HG03520 (cell line): ENCODE measurements around the gene SLC13A3.

Source experiments
- ATAC-seq: cut with Tn5 transposase; IDR thresholded peaks from one replicate; pipeline ENCODE4 v1.9.1; 2021; ENCODE audit warnings: mild to moderate bottlenecking, moderate library complexity; ENCODE audit not compliant: unreplicated experiment

SLC13A3 gene

DNA sequence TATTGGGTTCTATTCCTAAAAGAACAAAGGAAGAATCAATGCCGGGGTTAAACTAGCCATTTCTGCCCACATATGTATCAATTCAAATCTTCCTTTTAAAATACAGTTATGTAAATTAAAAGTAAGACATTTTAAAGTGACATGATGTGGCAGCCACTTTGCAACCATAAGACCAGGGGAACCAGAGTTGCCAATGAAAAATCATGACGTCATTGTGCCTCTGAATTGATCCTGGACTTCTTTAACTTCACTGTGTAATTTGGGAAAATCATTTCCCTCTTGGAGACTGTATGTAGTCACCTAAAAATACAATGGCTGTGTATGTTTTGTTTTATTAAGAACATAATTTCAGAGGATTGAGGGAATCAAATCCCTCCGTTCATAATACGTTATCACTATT lies 42.2 kb downstream of the SLC13A3 start:
- no peak for ATAC-seq

DNA sequence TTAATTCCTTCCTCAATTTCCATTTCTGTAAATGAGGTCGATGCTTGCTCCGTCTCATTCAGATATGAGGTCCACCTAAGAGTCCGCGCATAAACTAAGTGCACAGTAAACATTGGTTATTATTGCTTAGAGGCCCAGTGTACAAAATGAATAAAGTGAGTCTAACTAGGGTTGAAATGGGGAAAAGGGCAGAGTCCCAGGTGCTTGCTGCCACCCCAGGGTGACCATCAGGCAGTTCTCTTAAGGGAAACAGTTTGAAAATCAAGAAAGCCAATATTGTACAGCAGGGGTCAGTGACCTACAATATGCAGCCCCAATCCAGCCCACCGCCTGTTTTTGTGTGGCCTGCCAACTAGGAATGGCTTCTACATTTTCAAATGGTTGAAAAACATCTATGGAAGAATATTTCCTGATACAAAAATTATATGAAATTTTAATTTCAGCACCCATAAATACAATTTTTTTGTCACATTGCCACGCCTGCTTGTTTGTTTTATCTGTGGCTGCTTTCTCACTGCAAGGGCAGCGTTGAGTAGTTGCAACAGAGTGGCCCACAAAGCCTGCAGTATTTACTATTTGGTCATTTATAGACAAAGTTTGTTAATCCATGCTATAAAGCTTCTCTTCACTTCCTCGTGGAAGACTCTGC lies 43.3 kb downstream of the SLC13A3 start:
- no peak for ATAC-seq

DNA sequence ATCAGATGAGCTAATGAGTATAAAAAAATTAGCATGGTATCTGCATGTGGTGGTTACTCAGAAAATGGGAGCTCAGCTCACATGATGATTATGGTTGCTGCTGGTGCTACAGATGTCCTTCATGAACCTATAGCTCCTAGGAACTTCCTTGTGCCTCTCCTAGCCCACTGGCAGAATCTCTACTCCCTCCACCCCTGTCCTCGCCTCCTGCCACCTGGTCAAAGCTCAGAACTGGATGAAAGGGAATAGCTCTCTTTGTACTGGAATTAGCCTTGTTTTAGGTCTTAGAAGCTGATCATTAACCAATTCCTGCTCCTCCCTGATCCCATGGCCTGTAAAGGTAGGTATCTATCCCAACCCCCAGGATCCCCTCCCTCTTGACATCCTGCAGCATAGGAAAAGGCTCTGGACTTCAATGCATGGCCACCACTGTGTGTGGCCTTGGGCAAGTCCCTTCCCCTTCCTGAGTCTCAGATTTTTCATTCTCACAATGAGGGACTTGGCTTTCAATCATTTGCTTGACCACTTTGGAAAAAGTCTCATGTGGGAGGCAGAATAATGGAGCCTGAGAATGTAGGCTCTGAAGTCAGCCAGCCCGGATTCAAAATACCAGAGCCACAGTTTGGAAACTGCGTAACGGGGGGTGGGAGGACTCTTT lies 43.9 kb downstream of the SLC13A3 start:
- no peak for ATAC-seq

DNA sequence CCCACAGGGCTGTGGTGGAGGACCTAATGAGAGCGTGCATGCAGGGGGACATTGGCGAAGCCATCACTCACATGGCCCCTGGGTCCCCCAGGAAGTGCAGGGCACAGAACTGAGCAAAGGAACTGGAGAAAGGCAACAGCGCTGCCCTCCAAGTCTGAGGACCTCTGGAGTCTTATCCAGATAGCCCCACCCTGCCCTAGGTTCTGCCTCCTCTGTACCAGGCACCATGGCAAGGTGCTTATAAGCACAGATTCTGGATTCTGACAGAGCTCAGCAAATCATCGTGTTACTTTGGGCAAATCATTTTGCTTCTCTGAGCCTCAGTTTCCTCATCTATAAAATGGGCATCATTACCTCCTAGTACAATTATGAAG lies 44.5 kb downstream of the SLC13A3 start:
- no peak for ATAC-seq

DNA sequence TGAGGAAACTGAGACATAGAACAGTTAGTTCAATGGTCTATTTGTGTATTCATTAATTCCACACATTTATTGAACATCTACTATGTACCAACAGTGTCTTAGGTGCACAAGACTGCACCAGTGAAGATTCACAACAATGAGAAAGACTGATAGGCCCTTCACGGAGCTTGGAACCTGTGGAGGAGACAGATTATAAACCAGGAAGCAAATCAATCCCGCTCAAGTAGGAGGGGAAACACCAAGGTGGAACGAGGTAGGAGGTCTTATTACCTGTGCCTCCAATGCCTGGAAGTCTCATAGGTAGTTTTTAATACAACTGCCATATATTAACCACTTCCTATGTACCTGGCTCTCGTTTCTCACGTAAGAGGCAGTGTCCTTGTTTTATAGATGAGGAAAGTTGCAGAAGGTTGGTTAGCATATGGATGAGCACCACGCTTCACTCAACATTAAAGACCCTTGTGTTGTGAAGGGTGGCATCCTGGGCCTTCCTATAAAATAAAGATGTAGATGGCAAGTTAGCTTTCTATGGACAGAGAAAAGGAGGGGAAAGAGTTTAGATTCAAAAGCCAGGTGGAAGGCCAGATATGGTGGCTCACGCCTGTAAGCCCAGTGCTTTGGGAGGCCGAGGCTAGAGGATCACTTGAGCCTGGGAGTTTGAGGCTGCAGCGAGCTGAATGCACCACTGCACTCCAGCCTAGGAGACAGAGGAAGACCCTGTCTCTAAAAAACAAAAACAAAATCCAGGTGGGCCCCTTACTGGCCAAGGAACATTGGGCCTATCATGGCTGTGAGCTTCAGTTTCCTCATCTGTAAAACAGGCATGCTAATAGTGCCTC lies 45.1 kb downstream of the SLC13A3 start:
- no peak for ATAC-seq

DNA sequence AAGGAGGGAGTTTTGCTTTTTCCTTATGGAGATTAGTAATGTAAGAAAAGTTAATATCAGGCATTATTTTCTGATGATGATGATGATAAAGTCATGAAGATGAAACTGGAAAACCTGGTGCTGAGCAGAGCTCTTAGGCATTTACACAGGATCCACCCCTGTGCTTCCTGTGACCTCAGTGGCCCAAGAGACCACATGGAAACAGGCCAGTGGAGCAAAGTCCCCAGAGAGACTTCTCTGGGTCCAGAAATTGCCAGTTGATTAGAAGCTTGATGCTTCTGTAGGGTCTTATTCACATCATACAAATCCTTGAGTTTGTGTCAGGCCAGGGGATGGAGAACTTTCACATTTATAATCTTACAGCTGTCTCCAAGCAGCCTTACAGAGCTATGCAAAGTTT lies 46.1 kb downstream of the SLC13A3 start:
- ATAC-seq = no peak

DNA sequence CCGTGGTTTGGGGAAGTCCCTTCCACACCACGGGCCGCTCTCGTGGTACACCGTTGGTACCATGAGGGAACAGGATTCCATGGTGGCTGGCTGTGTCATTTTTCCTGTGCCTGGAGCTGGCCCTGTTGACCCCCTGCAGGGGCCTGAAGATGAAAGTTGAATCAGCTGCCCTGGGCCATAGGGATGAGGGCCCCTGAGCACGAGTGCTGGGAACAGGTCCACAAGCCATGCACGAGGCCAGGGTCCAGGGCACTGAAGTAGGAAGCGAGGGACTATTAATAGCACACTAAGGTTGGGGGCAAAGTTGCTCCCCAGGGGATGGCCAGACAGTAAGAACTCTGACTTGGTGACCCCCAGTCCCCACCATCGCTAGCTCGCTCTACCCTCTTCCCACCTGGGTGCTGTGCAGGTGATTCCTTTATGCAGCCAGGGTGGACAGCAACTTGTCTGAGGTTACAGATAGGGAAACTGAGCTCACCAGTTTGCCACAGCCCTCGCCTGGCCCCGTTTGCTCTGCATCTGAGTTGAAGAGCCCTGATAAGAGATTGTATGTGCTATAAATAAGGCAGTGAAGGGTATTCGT lies 46.6 kb downstream of the SLC13A3 start:
- ATAC-seq = no peak

DNA sequence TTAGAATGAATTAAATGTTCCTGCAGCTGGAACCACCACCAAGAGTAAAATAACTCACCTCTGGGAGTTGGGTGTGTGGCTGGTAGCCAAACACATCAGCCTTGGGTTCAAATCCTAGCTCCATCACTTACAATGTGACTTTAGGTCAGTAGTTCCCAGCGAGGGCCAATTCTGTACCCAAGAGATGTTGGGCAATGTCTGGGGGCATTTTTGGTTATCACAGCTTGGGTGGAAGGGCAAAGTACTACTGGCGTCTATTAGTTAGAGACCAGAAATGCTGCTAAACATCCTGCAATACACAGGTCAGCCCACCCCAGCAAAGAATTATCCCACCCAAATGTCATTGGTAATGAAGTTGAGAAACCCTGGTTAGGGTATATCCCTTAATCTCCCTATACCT lies 48.8 kb downstream of the SLC13A3 start:
- no peak for ATAC-seq

DNA sequence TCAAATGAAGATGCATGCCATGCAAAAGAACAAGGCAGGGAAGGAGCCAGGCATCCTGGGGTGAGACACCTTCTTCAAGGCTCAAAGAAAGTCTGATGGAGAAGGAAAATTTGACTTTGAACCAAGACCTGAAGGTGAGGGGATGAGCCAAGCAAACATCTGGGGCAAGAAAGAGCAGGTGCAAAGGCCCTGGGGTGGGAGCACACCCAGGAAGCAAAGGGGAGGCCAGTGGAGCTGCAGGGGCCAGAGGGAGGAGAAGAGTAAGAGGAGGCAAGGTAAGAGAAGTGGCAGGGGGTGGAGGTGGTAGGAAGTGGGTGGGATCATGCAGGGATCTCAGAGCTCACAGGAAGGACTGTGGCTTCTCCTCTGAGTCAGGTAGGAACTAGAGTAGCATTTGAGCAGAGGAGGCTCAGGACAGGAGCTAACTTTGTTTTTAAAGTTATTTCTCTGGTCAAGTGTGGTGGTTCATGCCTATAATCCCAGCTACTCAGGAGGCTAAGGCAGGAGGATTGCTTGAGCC lies 49.6 kb downstream of the SLC13A3 start:
- ATAC-seq = no peak

DNA sequence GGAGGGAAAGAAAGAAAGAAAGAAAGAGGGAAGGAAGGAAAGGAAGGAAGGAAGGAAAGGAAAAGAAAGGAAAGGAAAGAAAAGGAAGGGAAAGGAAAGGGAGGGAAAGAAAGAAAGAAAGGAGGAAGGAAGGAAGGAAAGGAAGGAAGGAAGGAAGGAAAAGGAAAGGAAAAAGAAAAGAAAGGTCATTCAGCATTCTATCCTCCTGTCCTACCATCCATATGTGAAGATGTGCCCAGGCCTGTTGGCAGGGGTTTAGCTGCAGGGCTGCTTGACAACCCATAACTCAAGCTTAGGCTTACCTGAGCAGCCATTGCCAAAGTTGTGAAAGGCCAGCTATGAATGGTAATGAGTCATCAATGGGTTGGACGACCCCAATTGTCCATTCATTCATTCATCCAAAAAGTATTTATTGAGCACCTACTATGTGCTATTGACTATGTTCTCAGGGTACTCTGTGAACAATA lies 50.9 kb downstream of the SLC13A3 start:
- ATAC-seq = no peak

DNA sequence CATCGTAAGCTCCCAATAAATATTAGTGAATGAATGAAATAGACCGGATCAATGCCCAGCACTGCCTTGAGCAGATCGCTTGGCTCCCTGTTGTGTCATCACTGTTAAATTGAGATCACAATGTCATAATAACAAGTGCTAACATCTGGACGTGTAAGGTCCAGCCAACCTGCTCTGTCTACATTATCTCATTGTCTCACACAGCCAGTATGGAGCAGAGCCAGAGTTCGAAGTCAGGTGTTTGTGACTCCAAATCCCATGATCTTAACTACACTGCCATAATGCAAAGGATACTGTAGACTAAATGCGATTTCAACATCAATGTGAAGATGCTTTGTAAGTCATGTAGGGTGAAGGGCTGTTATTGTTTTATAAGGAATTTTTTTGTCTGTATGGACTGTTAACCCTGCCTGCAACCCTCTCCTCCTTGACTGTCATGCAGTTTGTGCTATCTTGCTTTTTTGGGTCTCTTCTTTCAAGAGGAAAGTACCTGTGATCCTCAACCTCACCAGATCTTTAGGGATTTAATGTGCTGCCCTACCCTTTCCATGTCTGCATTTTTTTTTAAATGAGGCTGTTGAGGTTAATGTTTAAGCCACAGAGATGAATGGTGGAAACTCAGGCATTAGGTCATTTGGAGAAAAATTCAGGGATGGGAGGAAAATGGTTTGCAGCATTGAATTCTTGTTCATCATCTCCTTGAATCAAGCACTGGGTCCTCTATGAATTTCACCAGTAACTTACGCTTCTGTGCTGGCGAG lies 51.9 kb downstream of the SLC13A3 start:
- ATAC-seq = no peak

DNA sequence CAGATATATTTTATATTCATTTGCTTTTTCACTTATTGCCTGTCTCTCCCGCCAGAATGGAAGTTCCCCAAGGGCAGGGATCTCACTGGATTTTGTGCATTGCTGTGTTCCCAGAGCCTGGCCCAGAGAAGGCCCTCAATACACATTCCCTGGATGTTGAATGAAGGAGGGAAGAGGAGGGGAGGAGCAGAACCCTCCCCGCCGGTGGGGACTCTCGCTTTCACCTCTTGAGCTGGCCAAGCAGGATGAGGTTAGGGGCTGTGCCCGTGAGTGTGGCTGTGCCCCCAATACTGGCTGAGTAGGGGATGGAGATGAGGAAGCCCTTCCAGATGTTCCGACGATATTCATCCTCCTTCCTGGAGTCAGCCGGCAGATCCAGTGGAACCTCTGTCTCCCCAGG lies 55.3 kb downstream of the SLC13A3 start:
- no peak for ATAC-seq

DNA sequence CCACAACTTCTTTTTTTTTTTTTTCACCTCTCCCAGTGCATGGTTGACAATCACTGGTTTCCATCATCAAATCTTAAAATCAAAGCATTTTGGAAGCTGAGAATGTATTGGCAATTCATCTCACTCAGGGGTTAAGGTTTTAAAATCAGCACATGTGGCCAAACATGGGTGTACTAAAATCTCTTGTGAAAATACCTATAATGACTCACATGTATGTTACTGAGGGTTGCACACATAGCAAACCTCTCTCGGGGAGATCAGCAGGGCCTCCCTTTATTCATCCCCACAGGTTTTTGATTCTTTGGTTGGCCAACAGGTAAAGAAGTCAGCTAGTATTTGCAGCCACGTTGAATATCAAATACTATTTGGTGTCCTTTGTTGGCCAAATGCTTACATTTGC lies 56.5 kb downstream of the SLC13A3 start:
- ATAC-seq = no peak

DNA sequence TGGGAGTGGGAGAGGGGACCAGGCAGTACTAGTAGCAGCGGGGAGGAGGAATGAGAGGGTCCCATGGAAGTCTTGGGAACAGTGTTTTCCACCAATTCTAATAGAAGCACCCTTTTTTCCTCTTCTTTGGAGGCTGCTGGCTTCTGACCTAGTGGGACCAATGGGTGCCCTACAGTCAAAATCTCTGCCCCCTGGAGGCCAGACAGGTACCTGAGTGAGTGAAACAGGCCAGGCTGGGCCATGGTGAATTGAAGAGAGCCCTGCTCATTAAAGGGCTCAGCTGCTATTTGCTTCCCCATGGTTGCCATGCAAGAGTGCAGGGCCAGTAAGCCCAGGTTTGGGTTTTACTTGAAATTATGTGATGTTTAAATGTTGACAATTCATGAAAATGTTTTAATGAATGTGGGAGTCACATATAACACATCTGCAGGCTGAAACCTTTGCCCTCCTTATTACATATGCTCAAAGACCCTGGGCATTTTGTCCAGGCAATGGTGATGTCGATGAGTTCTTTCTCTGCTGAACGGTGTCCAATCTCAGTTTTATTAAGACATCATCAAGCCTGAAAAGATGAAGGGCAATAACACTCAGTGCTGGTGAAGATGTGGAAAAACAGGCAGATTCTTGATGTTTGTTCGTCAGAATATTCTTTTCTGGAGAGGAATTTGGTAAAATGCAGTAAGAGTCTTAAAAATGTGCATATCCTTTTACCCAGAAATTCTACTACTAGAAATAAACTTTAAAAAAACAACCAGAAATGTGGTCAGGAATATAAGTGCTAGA lies 58.5 kb downstream of the SLC13A3 start:
- no peak for ATAC-seq

DNA sequence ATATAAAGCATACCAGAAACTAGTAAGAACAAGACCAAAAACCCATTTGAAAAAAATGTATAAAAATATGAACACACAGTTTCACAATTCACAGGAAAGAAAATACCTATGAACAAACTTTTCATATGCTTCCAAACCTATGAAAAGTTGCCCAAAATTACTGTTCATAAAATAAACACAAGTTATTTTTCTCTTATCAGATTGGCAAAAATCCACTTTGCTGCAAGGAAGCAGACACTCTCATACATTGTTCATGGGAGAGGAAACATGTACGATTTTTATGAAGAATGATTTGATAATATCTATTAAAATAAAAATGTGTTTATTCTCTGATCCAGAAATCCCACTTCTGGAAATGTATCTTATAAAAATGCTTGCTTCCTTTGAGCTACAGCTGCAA lies 60.8 kb downstream of the SLC13A3 start:
- no peak for ATAC-seq

DNA sequence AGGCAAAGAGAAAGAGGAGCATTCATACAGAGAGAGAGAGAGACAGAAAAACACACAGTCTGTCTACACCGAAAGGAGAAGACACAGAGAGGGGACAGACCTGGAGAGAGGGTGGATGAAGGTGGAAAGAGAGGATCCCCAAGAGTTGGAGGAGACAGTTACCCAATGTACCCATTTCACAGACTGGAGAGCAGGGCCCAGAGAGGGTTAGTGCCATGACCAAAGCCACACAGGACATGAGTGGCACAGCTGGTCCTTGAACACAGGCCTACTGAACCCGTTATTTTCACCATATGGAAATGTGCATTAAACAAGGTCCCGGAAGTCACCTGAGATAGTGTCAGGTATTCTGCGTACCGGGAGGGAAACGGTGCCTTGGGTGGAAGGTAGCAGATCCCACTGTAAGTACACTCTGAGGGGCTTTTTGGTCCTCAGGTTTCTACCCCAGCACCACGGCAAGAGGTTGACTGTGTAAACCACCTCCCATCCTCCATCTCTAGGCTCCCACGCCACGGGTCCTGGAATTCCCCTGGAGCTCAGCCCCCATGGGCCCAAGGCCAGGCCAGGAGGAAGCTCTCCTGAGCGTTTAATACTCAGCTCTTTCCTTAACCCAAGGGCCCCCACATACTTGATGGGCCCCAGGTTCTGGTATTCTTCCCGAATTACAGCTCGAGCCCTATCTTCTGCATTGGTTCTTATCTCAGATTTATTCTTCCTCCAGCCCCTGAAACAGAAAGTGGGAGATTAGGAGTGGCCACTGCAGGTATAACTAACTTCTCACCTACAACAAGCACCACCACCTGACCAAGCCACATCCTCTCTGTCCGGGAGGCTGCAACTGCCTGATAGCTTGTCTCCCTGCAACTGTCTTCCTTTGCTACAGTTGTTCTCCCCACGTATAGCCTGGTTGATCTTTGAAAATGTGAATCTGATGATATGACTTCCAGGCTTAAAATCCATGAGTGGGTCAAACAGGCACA lies 62.4 kb downstream of the SLC13A3 start:
- ATAC-seq = no peak

DNA sequence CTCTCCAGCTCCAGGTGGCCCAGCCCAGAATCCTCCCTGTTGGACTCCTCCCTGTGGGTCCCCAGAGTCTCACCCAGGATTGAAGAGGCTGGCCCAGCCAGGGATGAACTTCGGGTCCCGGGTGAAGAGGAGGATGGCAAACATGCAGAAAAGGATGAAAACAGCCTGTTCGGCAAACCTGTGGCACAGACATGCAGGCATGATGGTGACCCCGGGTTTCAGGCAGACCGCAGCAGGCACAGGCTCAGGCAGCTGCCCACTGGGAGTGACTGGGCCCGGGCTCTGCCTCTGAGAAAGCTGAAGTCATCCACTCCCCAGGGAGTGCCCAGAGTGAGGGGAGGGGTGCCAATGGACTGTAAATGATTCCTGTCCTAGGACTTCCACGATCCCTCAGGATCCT lies 63.3 kb downstream of the SLC13A3 start:
- ATAC-seq = no peak

DNA sequence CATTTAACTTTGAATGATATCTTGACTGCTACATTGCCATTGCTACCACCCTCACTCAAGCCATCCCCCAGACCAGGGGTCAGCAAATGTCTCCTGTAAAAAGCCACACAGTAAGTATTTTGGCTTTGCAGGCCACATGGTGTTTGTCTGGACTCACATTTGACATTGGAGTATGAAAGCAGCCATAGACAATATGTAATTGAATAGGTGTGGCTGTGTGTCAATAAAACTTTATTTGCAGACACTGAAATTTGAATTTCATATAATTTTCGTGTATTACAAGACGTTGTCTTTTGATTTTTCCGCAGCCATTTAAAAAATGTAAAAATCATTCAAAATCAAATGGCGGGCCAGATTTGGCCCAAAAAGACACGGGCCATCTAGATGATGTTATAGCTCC lies 64.5 kb downstream of the SLC13A3 start:
- ATAC-seq = no peak

DNA sequence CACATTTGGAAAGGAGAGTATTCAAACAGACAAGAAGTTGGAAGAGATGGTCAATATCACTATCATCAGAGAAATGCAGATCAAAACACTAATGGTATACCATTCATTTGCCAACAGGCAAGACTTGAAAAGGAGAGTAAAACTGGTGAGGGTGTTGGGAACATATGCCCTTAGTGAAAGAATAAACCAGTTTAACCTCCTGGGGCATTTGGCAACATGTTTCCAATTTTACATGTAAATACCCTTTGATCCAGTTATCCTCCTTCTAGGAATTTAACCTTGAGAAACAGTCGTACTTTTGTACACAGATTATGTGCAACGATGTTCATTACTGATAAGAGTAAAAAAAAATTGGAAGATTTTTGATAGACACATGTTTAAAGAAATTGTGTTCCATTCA lies 66.8 kb downstream of the SLC13A3 start:
- ATAC-seq = no peak
